ENCODE data around the gene FBXW9.
A peak's percentile ranks its signal among the peaks of the same experiment; 100 is the strongest.
"Not testable (repeated sequence)": the region's sequence is repeated elsewhere in the genome, so short reads cannot be mapped to it uniquely, and the experiment has no call there.

Gene FBXW9

DNA sequence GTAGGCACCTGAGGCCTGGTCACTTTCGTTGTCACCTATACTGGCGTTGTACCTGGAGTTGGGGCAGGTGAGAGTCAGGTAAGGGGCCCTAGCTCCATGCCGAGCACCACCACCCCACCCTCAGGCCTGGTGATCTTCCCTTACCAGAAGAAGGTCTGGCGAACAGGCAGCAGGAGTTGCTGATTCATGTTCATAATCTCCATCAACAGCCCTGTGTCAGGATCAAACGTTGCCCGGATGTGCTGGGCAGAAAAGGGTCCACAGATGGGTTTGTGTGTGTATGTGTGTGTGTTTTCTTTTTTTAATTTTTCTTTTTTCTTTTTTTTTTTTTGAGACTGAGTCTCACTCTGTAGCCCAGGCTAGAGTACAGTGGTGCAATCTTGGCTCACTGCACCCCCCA, 44.2 kb downstream of the FBXW9 start:
- DNase-seq (ENCODE audit: low read depth): no peak

- DNase-seq (ENCODE audit: low read depth): no peak
Measured at GRCh38 chr19:12649941-12650340, 46.5 kb downstream of the FBXW9 start.

DNA sequence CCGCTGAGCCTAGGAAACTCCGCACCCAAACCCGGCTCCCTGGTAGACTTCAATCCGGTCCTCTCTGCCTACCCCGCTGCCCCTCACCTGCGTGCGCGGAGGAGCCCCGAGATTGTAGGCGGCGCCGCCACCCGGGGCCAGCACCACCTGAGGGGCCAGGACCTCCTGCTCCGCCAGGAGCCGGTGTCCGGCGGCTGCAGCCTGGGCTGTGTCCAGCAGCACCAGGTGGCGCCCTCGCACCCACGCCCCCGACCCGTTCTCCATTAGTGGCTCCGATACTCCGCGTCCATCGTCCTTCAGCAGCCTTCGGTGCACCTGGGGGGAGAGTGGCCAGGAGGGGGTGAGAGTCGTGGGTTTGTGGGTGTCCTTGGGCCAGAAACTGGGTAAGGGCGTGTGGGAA, 48.3 kb downstream of the FBXW9 start:
- DNase-seq (ENCODE audit: low read depth): no peak

GRCh38 chr19:12647490-12648071, 48.9 kb downstream of the FBXW9 start:
- no peak for DNase-seq (ENCODE audit: low read depth)

- no peak for DNase-seq (ENCODE audit: low read depth)
Measured at GRCh38 chr19:12647047-12647446, 49.4 kb downstream of the FBXW9 start.

DNA sequence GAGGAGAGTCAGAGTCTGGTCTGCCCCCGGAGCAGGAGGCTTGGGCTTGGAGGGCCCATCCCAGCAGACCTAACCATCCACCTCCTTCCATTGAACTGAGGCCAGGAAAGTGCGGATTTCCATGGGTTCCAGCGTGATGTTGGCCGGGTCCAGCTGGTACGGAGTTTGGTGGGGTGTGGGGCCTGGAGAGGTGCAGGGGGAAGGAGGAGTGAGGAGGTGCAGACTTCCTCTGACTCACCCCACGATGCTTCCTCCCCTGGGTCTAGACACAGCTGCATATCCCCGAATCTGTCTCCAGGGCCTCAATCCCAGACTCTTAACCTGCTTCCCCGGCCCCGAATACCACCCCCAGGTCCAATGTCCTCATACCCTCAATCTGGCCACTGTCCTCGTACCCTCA, 49.9 kb downstream of the FBXW9 start:
- DNase-seq (ENCODE audit: low read depth): no peak

- DNase-seq (ENCODE audit: low read depth): not testable (repeated sequence)
Measured at GRCh38 chr19:12643716-12644115, 52.7 kb downstream of the FBXW9 start.

DNA sequence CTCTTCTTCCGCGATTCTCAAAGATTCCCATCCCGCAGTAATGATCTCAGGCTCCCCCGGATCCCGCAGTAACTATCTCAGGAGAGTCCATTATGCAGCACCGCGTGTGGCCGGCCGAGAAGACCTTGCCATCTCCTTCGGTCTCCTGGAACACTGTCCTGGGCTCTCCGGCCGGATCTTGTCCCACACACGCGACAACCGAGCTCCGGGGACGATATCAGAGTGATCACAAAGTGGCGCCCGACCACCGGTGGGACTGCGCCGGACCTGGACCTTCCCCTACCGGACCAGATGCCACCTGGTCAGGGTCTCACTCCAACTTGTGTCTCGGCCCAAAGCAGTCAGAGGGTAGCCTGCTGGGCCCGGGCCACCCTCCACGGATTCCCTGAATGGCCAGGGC, 53.9 kb downstream of the FBXW9 start:
- no peak for DNase-seq (ENCODE audit: low read depth)

- no peak for DNase-seq (ENCODE audit: low read depth)
Measured at GRCh38 chr19:12641456-12641855, 55.0 kb downstream of the FBXW9 start.

DNA sequence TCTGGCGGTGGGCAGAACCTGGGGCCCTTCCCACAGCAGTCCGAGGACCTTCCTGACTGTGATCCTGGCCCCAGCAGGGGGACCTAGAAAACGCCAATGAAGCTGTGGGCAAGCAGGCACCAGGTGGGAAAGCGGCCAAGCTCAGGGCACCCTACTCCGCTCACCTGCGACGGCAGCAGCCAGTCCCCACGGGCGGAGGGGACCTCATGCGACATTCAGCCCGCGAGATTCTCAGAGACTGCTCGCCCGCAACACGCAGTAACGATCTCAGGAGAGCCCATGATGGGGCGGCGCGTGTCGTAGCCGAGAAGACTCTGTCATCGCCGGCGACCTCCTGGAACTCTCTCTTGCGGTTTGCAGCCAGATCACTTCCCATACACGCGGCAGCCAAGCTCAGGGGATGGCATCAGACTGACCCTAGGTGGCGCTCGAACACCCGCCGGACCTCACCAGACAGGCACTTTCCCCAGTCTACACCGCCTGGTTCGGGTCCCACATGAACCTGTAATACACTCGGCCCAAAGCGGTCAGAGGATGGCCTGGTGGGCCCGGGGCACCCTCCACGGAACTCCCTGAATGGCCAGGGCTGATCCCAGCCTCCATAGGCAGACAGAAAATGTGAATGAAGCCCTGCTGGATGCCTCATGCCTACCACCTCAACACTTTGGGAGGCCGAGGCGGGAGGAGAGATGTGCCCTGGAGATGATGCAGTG, 56.4 kb downstream of the FBXW9 start:
- DNase-seq (ENCODE audit: low read depth): peak; percentile 79
